Neural crest cell (in vitro differentiated cells): ENCODE data around the gene ERF. TPM values are rescaled to one million over a fixed set of nuclear protein-coding genes. Genes with fewer than 3 reads are reported as not detected.

Experiments used
- DNase-seq: peaks from one replicate; pipeline ENCODE4 v3.0.0; 2021; ENCODE audit warnings: low read depth, mixed read lengths, low spot score
- H3K27ac Mint-ChIP-seq: one replicate; pipeline ENCODE4 v1.8.0; 2021; ENCODE audit warnings: mild to moderate bottlenecking, mixed read lengths; ENCODE audit not compliant: unreplicated experiment
- H3K27me3 Mint-ChIP-seq: 2 replicates; pipeline ENCODE4 v1.8.0; 2021; ENCODE audit warnings: low read depth, mild to moderate bottlenecking, mixed read lengths
- H3K36me3 Mint-ChIP-seq: 2 replicates; pipeline ENCODE4 v1.8.0; 2021; ENCODE audit warnings: low read depth, mild to moderate bottlenecking, mixed read lengths
- H3K4me1 Mint-ChIP-seq: 2 replicates; pipeline ENCODE4 v1.8.0; 2021; ENCODE audit warnings: mixed read lengths
- H3K4me3 Mint-ChIP-seq: one replicate; pipeline ENCODE4 v1.8.0; 2021; ENCODE audit warnings: mild to moderate bottlenecking, mixed read lengths
- H3K9me3 Mint-ChIP-seq: 2 replicates; pipeline ENCODE4 v1.8.0; 2021; ENCODE audit warnings: mixed read lengths
- CTCF ChIP-seq: fragments of 200-600 bp; sonication (generic); conservative IDR thresholded peaks from 2 replicates; pipeline ENCODE4 v1.5.0; 2021; ENCODE audit warnings: antibody characterized with exemption, mild to moderate bottlenecking
- total RNA-seq: library from RNA; stranded (reverse); gene quantifications from 2 replicates; pipeline ENCODE4 v1.2.1, GENCODE V29; 2021

ERF gene
- total RNA-seq, 1 donor from 2014 or later: 102 TPM

- Mint-ChIP-seq H3K9me3 (no peaks in the 10 kb centered on the region), H3K4me1 (peaks cover 21% of the 10 kb centered on the region), H3K4me3 (no peak overlapping the region), H3K27ac (no peak overlapping the region), H3K27me3 (no peaks in the 10 kb centered on the region), H3K36me3 (no peaks in the 10 kb centered on the region)
- no peak for DNase-seq
- TF ChIP-seq CTCF: no peak
Measured at GRCh38 chr19:42276821-42277220, 21.9 kb upstream of the ERF start.

DNA sequence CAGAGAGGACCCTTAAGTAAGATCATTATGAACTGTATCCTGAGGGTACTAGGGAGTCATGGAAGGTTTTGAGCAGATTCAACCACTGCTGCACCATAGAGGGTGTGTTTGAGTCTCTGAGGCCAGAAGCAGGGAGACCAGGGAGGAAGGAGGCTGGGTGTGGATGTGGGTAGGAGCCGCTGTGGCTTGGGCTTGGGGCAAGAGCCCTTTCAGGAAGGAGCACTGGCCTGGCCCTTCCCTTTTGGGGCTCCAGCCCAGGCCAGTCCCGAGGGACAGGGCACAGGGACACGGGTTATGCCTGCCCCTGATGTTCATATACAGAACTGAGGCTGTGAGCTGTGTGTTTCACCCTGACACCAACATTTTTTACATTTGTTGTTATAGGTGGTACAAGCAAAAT lies 21.4 kb upstream of the ERF start:
- H3K4me3 Mint-ChIP-seq: peak overlapping the region; percentile 49
- no peak for TF ChIP-seq CTCF
- H3K36me3 Mint-ChIP-seq: no peaks in the 10 kb centered on the region
- H3K27ac Mint-ChIP-seq: no peak overlapping the region
- DNase-seq: no peak
- no peaks in the 10 kb centered on the region for H3K27me3 Mint-ChIP-seq
- peaks cover 21% of the 10 kb centered on the region for H3K4me1 Mint-ChIP-seq
- H3K9me3 Mint-ChIP-seq: no peaks in the 10 kb centered on the region

DNA sequence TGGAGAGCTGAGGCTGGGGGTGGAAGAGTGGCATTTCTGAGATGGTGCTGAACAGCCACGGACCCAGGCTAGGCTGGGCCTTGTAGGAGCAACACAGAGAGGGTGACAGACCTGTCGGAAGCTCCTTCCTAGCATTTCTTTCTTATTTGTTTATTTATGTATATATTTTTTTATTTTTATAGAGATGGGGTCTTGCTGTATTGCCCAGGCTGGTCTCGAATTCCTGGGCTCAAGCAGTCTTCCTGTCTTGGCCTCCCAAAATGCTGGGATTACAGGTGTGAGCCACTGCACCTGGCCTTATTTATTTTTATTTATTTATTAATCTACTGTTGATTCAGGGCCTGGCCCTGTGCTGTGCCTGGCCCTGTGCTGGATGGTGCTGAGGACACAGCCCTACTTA lies 20.6 kb upstream of the ERF start:
- no peaks in the 10 kb centered on the region for H3K9me3 Mint-ChIP-seq
- peak overlapping the region; percentile 65 for H3K27ac Mint-ChIP-seq
- H3K4me1 Mint-ChIP-seq: peaks cover 22% of the 10 kb centered on the region
- H3K27me3 Mint-ChIP-seq: no peaks in the 10 kb centered on the region
- peak overlapping the region; percentile 49 for H3K4me3 Mint-ChIP-seq
- H3K36me3 Mint-ChIP-seq: no peaks in the 10 kb centered on the region
- no peak for TF ChIP-seq CTCF
- no peak for DNase-seq

- no peaks in the 10 kb centered on the region for H3K9me3 Mint-ChIP-seq
- H3K27me3 Mint-ChIP-seq: no peaks in the 10 kb centered on the region
- DNase-seq: no peak
- no peak for TF ChIP-seq CTCF
- H3K27ac Mint-ChIP-seq: peak overlapping the region; percentile 65
- H3K36me3 Mint-ChIP-seq: no peaks in the 10 kb centered on the region
- H3K4me1 Mint-ChIP-seq: peaks cover 26% of the 10 kb centered on the region
- H3K4me3 Mint-ChIP-seq: peak overlapping the region; percentile 39
Measured at GRCh38 chr19:42275103-42275502, 20.2 kb upstream of the ERF start.

DNA sequence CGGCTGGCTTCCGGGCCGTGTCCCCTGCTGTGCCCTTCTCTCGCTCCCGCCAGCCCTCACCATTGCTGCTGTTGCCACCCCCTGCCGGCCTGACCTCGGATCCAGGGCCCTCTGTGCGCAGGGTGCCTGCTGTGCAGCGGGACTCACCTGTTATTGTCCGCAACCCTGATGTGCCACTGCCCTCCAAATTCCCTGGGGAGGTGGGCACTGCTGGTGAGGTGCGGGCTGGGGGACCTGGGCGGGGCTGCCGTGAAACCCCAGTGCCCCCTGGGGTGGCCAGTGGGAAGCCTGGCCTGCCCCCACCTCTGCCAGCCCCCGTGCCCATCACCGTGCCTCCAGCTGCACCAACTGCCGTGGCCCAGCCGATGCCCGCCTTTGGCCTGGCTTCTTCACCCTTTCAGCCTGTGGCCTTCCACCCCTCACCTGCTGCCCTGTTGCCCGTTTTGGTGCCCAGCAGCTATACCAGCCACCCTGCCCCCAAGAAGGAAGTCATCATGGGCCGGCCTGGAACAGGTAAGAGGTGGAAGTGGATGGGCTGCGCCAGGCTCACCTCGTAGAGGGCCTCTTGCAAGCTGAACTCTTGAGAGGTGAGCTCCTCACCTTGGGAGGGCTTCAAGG lies 19.2 kb upstream of the ERF start:
- no peak for DNase-seq

More for the DNA sequence above, 19.2 kb upstream of the ERF start:
- Mint-ChIP-seq H3K27ac (no peak overlapping the region), H3K4me3 (no peak overlapping the region), H3K9me3 (no peaks in the 10 kb centered on the region), H3K36me3 (no peaks in the 10 kb centered on the region), H3K4me1 (peaks cover 28% of the 10 kb centered on the region), H3K27me3 (no peaks in the 10 kb centered on the region)
- TF ChIP-seq CTCF: no peak
